NCI-H526 treated with DMSO at 0.1 percent for 48 hours (cell line): ENCODE measurements around the gene ACKR3.

Source experiments
- DNase-seq: peaks from one replicate; lab custom pipeline; 2025; lab: John Stamatoyannopoulos, UW

The ACKR3 gene

DNA sequence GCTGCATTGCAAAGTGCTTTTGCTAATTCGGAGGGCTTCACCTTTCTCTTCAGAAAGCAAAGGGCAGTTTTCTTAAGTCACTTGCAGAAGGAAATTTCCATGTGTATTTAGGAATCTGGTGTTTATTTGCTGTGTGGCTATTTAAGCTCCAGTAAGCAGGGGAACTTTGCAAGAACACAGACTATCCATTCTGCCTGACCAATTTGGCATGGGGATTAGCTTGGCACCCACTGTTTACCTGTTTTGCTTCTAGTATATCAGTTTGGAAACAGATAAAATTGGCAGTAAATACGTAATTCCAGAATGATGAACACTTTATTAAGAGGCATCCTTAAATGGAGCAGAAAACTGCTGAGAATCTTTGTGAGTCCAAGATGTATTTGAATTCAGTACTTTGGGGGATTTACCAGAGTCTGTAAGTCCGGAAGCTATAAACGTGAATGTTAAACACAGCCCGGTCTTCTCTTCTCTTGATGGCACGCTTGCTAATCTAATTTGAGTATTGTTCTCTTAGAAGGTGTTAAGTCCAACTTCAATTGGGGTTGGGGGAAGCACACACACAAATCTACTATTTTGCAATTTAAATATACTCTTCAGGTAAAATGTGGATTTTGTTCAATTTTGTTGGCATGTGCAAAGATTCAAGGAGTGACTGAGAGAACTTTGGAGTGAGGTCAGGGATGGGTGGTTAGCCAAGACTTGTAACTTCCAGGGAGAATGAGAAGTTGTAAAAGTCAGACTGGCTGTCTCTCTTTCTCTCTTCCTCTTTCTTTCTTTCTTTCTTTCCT, 650 bp downstream of the ACKR3 start:
- peak; percentile 54 for DNase-seq

DNA sequence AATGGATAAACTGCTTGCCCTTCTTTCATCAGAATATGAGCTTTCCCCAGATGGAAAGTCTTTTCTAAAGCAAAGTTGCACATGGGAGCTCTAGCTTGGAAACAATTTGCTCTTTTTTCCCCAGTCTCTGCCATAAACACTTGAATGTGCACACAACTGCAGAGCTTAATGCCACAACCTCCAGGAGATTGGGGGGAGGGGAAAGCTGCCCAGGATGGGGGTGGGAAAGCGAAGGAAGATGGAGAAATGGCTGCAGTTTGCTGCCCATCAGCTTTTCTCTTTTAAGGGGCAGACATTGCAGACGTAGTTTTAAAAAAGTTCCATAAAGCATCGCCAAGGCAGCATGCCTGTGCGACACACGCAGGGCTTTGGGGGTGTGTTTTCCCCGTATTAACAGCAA, 1.5 kb downstream of the ACKR3 start:
- DNase-seq: no peak

DNA sequence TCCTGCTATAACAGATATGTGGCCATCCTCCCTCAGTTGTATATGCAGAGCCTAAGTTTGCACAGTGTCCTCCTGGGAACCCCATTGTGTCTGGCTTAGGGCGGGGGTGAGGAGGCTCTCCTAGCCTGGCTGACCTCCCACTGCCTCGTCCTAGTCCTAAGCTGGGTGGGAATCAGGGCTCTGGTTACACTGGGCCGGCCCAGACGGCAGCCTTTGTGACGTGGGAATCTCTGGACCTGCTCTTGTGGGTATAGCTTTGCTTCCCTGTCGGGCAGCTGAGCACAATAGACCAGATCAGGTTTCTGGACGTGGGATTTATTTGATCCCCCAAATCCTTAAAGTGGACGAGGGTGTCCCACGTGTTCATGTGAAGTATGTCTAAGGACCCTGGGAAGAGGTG, 2.9 kb downstream of the ACKR3 start:
- peak; percentile 36 for DNase-seq

DNA sequence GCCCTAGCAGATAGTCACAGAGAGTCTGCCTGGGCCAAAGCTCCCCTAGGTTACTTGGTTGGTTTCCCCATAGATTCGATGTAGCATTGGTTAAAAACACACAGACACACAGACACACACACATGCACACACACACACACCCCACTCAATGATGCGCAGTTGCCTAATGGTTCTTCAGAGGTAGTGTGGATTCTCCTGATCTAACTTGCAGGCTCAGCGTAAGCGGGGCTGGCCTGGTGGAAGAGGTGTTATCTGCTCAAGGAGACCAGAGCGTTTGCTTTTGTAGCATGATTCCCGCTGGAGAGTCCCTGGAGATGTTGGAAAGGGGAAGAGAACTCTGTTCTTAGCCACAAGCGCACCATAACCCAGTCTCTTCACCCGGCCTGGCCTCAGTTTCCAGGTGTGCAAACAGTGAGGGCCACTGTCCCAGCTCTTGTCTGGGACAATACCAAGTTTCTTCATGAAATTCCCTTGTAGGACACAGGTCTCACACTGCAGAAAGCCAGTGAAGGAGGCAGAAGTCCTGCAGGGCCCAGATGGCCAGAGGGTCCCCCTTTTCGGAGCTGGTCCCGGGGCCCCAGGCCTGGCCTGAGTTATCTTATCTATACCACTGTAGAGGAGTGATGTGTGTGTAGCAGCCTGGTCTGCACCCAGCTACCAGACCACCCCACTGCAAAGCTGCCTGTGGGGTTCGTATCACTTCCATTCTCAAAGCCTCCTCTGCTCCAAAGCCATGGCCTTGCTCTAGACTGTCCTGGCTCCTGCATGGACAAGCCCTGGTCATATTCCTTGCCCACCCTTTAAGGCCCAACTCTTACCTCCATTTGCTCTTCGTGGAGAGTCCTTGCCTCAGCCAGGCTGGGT, 3.7 kb downstream of the ACKR3 start:
- DNase-seq: no peak

DNA sequence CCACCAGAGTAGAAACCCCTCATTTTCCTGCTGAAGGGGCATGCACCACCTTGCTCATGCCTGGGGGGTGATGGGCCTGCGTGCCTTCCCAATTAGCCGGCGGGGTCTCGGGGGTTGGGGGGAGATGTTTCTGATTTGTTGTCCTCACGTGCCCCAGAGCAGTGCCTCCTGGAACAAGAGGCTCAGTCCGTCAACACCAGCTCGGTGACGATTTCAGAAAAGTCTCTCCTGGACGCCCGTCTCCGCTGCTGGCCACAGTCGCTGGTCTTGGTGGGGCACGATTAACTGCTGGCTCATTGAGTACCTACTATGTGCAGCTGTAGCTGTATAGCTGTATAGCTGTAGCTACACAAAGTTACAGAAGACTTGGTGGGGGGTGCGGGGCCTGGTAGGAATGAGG, 4.4 kb downstream of the ACKR3 start:
- no peak for DNase-seq

DNA sequence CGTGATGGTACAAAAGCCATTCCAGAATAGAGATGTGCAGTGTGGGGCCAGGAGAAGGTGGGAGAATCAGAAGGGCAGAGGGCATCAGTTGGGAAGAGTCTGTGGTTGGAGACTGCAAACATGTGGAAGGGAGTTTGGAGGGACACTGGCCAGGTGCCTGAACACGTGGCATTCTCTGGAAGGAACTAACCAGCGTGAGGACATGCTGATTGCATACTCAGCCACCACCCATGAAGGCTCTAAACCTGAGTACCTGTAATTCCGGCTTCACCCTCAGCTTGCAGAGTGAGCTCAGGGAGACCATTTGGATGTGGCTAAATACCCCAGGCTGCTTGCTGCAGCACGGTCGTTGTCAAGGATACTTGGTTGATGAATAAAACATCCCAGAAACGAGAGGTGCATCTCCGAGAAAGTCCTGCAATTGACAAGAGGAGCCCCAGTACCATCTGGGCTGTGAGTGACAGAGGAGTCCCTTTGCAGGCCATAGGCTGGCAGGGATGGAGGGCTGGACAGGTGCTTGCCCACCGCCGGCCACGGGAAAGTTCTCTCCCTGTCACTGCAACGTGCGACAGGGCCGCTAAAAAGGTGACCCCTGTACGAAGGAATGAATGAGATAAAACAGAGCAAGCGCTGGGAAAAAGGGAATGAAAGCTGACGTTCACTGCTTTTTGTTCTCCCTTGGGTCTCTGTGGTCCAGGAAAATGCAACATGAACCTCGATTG, 5.0 kb downstream of the ACKR3 start:
- DNase-seq: peak; percentile 67

DNA sequence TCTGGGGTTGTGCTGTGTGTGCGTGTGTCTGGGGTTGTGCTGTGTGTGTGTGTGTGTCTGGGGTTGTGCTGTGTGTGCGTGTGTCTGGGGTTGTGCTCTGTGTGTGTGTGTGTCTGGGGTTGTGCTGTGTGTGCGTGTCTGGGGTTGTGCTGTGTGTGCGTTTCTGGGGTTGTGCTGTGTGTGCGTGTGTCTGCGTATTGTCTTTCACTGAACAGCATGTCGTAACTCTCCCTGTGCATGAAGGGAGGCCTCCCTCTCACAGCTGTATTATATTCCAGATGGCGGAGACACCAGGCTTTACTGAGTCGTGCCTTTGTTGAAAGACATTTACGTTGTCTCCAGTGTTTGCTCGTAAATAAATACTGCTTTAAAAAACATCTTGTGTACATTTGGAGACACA, 5.9 kb downstream of the ACKR3 start:
- no peak for DNase-seq

DNA sequence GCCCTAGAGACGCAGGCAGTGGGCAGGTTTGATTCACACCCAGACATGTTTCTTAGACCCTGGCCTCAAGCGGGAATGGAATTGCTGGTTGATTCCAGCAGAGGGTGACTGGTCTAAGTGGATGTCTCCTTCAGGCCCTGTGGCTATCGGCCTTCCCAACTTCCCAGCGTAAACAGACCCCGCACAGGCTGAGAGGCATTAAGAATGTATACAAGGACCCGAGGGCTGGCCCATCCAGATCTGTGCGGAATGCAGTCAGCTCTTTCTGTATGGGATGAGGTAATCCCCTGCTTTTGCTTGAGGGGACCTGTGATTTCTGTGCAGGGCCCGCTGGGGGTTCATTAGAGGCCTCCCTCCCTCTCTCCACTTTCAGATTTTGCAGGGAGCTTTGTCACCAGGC, 6.5 kb downstream of the ACKR3 start:
- peak; percentile 51 for DNase-seq

DNA sequence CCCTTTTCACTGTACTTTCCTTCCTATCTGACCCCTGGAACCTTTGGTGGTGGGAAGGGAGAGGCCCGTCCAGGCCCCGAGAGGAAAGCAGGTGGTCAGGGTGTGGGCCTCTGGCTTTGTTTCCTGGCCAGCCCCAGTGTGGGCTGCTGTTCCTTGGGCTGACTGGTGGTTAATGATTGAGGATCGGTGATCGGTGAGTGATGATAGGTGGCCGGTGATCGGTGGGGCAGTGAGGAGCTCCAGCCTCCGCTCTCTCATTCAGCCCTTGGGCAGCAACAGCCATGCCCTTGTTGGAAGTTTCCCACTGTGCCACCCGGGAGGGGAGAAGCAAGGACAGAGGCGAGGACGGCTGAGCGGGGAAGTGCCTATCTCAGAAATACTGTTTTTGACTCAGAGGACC, 7.3 kb downstream of the ACKR3 start:
- peak; percentile 28 for DNase-seq

DNA sequence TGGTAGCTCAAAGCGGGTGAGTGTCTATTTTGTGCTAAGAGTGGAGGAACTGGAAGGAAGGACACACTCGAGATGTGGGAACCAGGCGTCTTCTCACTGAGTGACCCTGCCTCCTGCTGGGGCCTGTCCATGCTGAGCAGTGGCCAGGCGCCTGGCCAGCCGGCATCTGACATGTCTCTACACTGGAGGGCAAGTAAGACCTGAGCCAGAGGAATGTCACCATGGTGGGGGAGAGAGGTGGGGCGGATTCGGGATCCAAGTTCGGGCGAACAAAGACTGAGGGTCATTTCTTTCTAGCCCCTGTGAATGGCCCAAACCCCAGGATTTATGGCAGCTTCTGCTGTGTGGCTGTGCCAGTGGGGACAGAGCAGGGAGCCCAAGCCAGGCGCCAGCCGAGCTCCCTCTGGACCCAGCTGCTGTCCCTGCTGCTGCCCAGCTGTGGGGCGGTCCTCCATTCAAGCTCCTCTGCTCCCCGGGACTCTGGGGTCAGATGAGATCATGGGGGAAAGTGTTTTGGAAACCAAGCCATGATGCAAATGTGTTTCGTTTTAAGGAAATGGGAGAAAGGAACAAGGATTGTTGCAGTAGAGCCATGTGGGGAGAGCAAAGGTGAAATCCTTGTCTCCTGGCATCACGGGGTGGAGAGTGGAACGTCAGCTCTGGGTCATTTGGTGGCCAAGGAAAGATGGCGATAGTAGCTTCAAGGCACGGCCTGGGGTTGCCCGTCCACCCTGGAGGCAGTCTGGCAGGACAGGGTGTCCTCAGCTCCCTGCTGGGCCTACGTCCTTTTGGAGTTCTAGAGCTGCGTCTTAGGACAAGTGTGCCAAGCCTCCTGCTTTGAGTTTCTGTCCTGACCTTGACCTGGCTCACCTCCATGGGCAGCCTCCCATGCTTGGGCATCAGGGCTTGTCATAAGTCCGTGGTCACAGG, 8.1 kb downstream of the ACKR3 start:
- no peak for DNase-seq

DNA sequence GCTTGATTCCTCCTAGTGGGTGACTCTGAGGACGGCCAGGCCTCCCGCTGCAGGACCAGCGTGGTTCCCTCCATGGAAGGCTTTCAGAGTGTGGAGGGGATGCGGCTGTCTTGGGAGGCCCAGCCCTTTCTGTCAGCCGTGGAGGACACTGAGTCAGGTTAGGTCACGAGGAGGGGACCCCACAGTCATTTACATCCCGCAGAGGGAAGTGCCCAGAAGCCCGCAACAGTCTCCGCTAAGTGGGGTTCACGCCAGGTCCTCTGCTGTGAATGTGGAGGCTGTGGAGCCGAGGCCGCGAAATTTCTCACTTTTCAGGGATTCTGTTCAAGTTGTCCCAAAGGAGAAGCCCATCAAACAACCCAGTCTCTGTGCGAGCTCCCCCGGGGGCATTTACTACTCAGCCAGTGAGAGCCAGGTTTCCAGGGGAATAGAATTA, 8.8 kb downstream of the ACKR3 start:
- no peak for DNase-seq

DNA sequence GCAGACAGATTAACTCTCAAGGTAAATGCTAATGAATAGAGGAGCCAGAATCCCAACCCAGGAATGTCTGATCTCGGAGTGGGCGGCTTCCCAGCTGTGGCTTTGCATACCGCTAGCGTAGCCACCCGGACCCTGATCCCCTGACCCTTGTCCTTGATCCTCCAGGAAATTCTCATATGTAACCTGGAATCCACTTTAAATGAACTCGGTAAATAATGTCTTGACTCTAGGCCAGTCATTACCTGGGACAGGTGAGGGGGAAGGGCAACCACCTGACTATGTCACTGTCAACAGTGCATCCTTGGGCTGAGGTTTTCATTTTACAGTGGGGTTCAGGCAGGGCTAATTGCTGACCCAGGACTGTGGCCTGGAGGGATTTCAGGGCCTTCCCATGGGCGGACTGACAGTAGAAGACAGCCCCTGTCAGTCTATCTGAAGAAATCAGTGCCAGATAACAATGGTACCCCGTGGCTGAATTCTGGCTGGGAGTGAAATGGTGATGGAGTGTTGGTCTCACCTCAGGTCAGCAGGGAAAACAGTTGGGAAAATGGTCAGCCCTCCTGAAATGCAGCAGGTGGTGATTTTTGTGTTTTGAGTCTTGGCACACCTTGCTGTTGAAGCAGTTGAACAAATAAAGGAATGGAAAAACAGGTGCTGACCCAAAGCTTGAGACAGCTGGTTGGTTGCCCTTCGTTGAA, 9.6 kb downstream of the ACKR3 start:
- DNase-seq: no peak

DNA sequence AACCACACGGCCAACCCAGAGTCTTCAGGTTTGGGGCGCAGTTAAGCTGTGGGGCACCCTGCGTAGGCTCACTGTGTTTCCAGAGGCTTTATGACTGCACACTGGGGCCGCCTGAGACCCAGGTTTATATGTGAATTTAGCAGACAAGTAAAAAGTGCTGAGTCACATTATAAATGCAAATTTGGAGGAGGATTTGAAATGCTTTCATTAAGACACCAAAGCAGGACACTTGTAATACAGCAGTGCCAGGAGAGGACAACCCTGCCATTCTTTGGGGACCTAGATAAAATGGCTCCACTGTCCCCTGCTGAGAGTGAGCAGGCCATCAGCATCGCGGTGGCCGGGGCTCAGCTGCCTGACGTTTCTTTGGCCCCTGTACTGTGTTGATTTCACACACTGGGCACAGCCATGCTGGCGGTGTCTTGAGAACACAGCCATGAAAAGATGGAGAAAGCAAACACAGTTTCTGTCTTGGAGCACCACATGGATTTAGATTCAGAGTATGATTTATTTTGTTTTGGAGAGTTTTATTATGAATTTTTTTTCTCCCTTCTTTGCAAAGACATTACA, 10.2 kb downstream of the ACKR3 start:
- peak; percentile 34 for DNase-seq

DNA sequence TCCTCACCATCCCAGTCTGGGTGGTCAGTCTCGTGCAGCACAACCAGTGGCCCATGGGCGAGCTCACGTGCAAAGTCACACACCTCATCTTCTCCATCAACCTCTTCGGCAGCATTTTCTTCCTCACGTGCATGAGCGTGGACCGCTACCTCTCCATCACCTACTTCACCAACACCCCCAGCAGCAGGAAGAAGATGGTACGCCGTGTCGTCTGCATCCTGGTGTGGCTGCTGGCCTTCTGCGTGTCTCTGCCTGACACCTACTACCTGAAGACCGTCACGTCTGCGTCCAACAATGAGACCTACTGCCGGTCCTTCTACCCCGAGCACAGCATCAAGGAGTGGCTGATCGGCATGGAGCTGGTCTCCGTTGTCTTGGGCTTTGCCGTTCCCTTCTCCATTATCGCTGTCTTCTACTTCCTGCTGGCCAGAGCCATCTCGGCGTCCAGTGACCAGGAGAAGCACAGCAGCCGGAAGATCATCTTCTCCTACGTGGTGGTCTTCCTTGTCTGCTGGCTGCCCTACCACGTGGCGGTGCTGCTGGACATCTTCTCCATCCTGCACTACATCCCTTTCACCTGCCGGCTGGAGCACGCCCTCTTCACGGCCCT, 11.2 kb downstream of the ACKR3 start:
- no peak for DNase-seq

DNA sequence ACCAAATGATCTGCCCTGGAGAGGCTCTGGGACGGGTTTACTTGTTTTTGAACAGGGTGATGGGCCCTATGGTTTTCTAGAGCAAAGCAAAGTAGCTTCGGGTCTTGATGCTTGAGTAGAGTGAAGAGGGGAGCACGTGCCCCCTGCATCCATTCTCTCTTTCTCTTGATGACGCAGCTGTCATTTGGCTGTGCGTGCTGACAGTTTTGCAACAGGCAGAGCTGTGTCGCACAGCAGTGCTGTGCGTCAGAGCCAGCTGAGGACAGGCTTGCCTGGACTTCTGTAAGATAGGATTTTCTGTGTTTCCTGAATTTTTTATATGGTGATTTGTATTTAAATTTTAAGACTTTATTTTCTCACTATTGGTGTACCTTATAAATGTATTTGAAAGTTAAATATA, 11.9 kb downstream of the ACKR3 start:
- DNase-seq: no peak

DNA sequence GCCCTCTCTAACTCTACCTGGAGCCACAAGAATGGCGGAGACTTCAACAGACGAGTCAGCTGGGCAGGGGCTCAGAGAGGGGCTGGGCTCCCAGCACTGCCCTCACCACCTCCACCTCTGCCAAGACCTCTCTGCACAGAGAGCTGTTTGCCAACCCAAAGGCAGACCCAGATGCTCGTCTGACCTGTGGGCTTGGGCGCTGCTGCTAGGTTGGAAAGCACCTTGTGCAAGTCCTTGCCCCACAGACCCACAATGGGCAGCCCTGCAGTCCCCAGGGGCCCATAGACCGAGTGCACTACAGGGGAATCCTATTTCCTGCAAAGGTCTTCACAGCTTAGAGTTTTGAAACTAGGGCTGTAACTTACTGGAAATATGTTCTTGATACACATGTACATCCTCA, 13.3 kb downstream of the ACKR3 start:
- no peak for DNase-seq

DNA sequence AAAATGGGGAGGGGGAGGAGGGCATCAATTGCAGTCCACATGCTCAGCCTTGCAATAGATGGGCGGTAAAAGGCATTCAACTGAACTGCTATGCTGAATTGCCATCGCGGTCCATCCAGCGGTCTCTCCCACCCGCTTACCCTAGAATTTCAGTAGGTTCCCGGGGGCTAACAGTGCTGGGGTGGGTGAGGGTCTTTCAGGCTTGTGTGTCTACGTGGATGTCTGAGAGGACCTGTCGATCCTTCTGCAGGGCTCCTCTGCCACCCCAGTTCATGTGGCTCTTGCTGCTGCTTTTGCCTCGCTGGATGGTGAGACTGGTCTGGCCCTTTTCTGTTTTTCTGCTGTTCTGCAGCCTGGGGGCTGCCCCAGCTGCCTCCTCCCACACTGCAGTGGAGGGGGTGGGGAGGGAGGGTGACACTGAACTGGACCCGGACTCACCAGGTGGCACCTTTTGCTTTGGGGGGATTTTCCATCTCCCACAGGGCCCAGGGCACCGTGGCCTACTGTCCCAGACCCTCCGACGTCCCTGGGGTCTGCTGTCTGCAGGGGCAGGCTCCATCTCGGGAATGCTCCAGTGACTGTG, 14.1 kb downstream of the ACKR3 start:
- no peak for DNase-seq

DNA sequence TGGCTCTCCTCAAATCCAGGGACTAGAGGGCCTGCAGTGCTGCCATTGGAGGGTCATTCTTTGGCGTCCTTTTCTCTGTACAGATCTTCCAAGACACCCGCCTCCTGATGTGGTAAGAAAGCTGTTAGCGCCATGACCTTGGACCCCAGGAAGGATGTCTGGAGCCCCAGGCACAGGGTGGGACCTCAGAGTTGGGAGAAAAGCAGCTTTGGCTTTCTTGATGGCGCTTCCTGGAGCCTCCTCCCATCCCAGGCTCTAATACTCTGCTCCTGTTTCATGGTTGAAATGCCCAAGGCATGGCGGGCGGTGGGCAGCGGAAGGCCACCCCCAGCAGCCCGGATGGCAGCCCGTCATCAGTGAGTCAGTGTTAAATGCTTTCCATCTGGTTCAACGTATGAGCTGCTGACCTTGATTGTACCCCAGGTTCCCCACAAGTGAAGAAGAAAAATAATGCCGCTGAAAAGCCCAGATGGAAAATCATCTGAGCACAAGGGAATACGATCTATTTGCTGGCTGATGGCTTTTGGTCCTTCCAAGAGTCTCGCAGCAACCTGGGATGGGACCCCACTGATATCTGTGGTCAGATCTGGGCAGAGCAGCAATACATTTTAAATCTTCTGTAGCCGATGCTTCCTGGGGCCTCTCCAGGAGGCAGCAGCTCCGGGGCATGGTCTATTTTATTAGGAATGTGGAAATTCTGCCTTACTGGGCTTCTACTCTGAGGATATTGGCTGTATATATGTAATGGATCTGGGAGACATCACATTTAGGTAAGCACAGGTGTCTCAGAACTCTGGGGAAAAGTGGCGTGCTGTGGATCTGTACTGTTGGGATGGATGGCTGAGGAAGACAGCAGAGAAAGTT, 15.1 kb downstream of the ACKR3 start:
- no peak for DNase-seq

DNA sequence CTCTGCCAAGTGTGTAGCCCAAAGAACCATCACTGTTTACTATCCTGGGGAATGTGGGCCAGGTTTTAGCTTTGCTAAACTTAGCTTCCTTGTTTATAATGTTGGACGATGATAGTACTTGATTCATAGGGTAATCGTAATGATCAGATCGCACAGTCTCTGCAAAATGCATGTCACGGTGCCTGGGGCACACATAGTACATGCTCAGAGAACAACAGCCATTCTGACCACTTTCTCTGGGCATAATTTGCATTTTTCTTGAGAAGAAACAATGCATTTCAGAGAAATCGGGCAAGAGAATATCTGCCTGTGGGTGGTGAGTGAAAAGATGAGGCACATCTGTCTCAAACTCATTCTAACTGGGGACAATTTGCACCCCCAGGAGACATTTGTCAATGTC, 16.3 kb downstream of the ACKR3 start:
- no peak for DNase-seq
